ENCODE measurements around the gene CYBC1. TPM values are rescaled to one million over a fixed set of nuclear protein-coding genes. Genes with fewer than 3 reads are reported as not detected.

Gene CYBC1
- total and polyA plus RNA-seq, 2 of the 8 experiments (the other 6 are each of a cell fraction or from before 2014, with no cell fraction given): 74.6 to 81.4 TPM

GRCh38 chr17:82446124-82446523 lies 4.4 kb downstream of the CYBC1 start (continued):
- TF ChIP-seq CTCF (IDR thresholded peaks at IDR 0.05; ENCODE audit: control extremely low read depth in 1 of 3, insufficient read depth in 1 of 3, low read depth in 1 of 3, low read length in 3 of 3) (no peak), NANOG (IDR thresholded peaks at IDR 0.05; ENCODE audit: insufficient read depth, low read depth, low read length, poor library complexity, severe bottlenecking) (no peak), SIX5 (IDR thresholded peaks at IDR 0.05; ENCODE audit: low read depth, low read length) (no peak), MAFK (IDR thresholded peaks at IDR 0.05; ENCODE audit: low read depth, low read length) (no peak), POU5F1 (IDR thresholded peaks at IDR 0.05; ENCODE audit: low read depth, low read length) (no peak), PHF8 (conservative IDR thresholded peaks at IDR 0.05; ENCODE audit: low read depth, low read length) (no peak)

Data from H1 (cell line).